Activated CD8-positive, alpha-beta memory T cell treated with anti-CD3 and anti-CD28 coated beads, Interleukin-2, amount 50 U/mL, for 1 hour (primary cell): ENCODE data around the gene VSIR.

ENCODE experiments used
- DNase-seq: peaks from one replicate; pipeline ENCODE4 v3.0.0-alpha.2; 2020; ENCODE audit errors: extremely low read depth

Gene VSIR

DNA sequence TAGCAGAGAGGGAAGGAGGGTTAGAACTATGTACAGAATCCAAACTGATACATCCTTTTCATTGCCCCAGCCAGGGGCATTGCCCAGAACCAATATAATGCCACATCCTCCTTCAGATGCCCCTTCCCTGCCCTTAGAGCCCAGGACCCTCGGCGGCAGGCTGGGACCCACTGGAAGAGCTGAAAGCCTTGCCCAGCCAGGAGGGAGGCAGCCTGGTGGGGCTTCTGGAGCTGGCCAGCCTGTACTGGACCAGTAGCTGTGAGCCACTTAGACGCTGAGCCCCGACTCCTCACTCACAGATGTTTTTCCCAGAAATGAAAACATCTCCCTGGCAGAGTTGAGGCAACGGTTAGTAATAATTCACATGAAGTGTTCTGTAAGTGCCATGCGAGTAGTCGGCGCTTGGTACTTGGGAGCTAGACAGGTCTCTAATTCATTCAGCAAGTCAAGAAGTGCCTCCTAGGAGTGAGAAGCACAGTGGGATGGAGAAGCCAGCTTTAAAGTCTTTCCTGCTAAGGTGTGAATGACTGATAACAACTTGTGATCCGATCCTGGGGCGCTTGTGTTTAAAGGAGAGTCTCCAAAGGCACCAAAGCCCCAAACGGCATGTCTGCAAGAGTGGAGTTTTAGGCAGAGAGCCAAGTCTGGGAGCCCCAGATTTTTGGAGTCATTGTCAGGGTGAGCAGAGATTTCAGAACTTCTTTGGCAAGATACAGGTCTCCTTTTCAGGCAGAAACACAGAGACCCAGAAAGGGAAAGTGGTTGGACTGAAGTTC, 9.8 kb downstream of the VSIR start:
- no peak for DNase-seq

GRCh38 chr10:71762324-71762723, 11.0 kb downstream of the VSIR start:
- no peak for DNase-seq

DNA sequence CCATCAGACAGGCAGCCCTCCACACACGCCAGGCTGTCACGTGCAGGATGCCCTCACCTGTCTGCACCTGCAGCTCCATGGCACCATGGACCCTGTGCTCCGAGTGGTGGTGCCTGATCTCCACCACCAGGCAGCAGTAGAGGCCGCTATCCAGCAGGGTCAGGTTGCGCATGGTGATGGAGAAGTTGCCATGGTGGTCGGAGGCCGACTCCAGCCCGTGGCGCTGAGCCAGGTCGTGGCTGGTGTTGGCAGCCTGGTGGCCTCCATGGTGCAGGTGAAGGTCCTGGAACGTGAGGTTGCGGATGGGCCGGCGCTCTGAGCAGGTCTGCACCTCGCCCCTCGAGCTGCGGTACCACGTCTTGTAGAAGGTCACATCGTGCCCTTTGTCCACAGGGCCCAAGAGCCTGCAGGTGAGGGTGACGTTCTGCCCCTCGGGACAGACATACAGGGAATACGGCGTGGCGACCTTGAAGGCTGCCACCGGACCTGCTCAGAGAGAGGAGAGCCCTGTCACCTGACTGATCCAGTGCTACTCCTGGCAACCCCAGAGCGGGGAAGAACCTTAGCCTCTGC, 11.7 kb downstream of the VSIR start:
- DNase-seq: no peak

DNA sequence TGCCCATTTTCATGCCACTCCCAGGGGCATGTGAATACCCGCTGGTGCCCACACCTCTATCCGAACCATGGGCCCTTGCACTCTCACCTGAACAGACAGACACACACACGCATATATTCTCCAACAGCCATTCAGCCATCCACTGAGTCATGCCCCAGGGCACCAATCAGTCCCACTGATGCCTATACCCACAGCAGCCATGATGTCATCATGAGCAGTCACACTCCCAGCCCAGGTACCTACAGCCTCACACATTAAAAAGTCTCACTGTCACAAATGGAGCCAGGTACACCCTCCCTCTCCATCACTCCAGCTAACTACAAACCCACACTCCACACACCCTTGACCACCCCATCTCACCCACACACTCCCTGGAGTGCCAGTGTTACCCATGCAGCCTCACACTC, 12.2 kb downstream of the VSIR start:
- no peak for DNase-seq

DNA sequence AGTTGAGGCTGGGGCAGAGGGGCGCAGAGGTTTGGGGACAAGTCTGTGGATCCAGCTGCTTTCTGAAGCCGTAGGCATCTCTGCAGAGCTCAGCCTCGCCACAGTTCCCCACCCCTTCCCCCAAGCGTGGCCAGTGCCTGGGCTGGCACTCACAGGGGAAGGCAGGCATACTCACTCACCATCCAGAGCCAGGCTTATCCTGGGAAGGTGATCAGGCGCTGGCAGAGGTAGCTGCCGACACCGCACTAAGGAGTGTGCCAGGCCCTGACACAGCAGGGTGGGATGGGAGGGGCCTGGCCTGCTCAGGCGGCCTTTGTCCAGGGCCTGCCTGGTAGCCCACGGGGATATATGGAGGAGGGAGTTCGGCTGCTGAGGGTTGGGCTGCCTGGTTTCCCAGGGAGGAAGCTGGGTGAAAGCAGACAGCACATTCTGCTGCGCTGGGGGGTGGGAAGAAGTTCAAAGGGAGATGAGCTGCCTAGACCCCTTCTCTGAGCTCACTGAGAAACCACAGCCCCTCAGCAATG, 15.9 kb downstream of the VSIR start:
- DNase-seq: no peak

- DNase-seq: no peak
Observed at GRCh38 chr10:71756311-71757191, 16.8 kb downstream of the VSIR start.

- no peak for DNase-seq
Observed at GRCh38 chr10:71755179-71755879, 18.0 kb downstream of the VSIR start.

DNA sequence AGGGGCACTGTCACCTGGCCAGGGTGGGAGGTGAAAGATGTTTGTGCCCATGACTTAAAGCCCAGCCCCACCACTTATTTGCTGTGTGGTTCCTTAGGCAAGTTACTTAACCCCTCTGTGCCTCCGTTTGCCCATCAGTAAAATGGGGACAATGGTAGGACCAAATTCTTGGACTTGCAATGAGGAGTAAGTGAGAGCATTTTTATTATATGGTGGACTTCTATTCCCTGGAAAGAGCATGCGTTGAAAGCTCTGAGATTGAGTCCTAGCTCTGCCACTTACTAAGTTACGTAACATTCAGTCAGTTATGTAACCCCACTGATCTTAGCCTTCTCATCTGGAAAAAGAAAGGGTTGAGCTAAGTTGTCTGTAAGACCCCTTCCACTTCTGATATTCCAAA, 18.8 kb downstream of the VSIR start:
- no peak for DNase-seq

DNA sequence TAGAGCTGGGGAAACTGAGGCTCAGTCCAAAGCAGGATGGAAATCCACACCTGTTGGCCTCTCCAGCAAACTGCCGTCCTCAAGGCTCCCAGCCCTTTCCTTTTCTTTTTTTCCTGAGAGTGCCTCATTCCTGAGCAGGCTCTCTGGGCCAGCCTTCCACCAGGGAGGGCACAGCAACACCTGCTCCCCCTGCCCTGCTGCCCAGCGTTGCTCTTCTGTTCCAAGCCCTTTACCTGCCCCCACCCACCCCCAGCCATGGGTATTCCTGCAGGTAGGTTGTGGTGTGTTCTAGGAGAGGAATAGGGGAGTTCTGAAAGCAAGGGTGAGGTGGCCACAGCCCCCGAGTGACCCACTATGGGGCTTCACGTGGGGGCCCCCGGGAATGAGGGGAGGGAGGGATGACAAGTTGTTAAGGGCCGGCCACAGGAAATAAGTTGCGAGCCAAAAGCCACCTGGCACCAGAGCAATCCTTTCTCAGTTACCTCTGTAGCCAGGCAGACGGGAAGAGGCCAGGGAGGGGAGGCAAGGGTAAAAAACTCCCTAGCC, 19.3 kb downstream of the VSIR start:
- DNase-seq: no peak

- DNase-seq: no peak
Observed at GRCh38 chr10:71753091-71753959, 20.0 kb downstream of the VSIR start.

- DNase-seq: no peak
Observed at GRCh38 chr10:71752391-71753090, 20.8 kb downstream of the VSIR start.

DNA sequence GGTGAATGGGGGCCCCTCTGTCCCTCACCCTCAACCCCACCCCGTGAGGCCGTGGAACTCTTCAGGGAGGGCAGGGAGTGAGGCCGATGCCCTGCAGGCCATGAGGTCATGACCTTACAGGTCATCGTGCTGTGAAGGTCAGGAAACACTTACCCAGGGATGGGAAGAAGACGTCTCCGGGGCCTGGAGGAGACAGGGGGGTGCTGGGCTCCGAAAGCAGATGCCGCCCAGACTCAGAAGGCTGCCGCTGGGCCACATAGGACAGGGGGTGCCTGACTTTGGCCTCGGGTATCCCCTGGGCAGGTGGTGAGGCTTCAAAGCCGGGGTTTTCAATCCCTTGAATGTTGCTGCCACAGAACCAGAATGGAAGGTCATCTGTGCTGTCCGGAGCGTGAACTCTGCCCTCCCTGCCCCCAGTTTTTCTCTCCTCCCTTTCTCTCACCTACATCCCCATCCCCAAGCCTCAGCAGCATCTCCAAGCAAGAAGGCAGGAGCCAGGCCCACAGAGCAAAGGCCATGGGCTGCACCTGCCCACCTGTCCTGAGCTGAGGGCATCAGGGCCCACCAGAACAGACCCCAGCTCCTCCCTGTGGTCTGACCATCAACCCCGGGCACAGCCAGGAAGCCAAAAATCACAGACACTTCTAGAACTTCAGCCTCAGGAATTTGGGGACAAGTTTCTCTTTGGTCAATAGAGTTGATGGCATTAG, 21.6 kb downstream of the VSIR start:
- DNase-seq: no peak

DNA sequence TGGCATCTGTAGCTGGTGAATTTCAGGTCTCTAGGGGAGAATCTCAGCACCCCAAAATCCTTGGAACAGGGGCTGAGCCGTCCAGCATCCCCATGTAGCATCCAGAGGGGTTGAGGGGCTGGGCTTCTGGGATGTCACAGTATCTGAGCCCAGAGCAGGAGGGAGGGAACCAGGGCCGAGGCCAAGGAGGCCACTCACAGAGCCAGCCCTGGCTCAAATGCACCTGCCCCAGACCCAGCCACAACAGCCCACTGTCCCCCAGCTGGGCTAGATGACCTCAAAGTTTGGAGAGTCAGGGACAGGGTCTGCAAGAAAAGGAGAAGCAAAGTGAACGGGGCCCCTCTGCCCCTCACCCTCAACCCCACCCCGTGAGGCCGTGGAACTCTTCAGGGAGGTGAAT, 22.3 kb downstream of the VSIR start:
- DNase-seq: no peak

GRCh38 chr10:71750124-71750841, 23.0 kb downstream of the VSIR start:
- no peak for DNase-seq

DNA sequence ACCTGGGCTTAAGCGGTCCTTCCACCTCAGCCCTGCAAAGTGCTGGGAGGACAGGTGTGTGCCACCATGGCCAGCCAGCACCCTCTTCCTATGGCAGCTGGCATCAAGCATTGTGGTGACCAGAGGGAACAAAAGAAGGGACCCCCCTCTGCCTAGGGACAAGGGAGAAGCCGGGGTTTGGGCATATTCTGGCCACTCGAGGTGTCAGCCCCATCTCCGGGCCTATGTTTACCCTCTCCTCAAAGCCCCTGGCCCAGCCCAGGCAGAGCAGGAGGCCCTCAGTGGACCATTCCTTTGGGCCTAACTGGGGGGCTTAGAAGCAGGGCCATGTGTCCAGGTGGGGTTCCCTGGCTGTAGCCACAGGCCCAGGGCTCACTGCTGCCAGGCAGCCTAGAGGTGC, 23.9 kb downstream of the VSIR start:
- DNase-seq: no peak

- no peak for DNase-seq
Observed at GRCh38 chr10:71748671-71749191, 24.6 kb downstream of the VSIR start.

- no peak for DNase-seq
Observed at GRCh38 chr10:71747551-71748523, 25.5 kb downstream of the VSIR start.
